Karpas-422 (cell line): ENCODE measurements around the gene HOXA10. TPM values are rescaled to one million over a fixed set of nuclear protein-coding genes. Genes with fewer than 3 reads are reported as not detected.

ENCODE experiments used
- DNase-seq: peaks from one replicate; pipeline ENCODE4 v3.0.0-alpha.2; 2015
- H2AFZ ChIP-seq: fragments of 200-600 bp; sonication (generic); 2 replicates; pipeline ENCODE4 v1.6.1; 2014; ENCODE audit warnings: antibody characterized with exemption, low read length, mixed read lengths
- H3K27ac ChIP-seq: fragments of 200-600 bp; sonication (generic); 2 replicates; pipeline ENCODE4 v1.5.1; 2014; ENCODE audit warnings: mild to moderate bottlenecking, low read length, moderate library complexity
- H3K27me3 ChIP-seq: fragments of 200-600 bp; sonication (generic); 2 replicates; pipeline ENCODE4 v1.6.1; 2014; ENCODE audit warnings: low read length, mixed read lengths
- H3K36me3 ChIP-seq: fragments of 200-600 bp; sonication (generic); 2 replicates; pipeline ENCODE4 v1.6.1; 2014; ENCODE audit warnings: low read length, mixed read lengths; ENCODE audit not compliant: insufficient read depth
- H3K4me1 ChIP-seq: fragments of 200-600 bp; sonication (generic); 2 replicates; pipeline ENCODE4 v1.6.1; 2014; ENCODE audit warnings: mild to moderate bottlenecking, low read length, mixed read lengths
- H3K4me2 ChIP-seq: fragments of 200-600 bp; sonication (generic); 2 replicates; pipeline ENCODE4 v1.6.1; 2014; ENCODE audit warnings: low read length, low read depth, mild to moderate bottlenecking; ENCODE audit not compliant: poor library complexity, severe bottlenecking
- H3K4me3 ChIP-seq: fragments of 200-600 bp; sonication (generic); 2 replicates; pipeline ENCODE4 v1.5.1; 2014; ENCODE audit warnings: mild to moderate bottlenecking, antibody characterized with exemption, low read length, mixed read lengths
- H3K79me2 ChIP-seq: fragments of 200-600 bp; sonication (generic); 2 replicates; pipeline ENCODE4 v1.6.1; 2014; ENCODE audit warnings: mild to moderate bottlenecking, low read length, mixed read lengths
- H3K9ac ChIP-seq: fragments of 200-600 bp; sonication (generic); 2 replicates; pipeline ENCODE4 v1.6.0; 2014; ENCODE audit warnings: low read length
- H3K9me2 ChIP-seq: fragments of 200-600 bp; sonication (generic), shearing (Covaris generic); replicated peaks from 2 replicates; pipeline ENCODE4 v1.6.0; 2014; ENCODE audit warnings: mild to moderate bottlenecking, low read length, moderate library complexity; ENCODE audit not compliant: insufficient read depth
- H3K9me3 ChIP-seq: fragments of 300-700, 200-600 bp; sonication (generic); 2 replicates; pipeline ENCODE4 v1.6.1; 2014; ENCODE audit warnings: low read length, mixed read lengths
- H4K20me1 ChIP-seq: fragments of 200-600 bp; sonication (generic); 2 replicates; pipeline ENCODE4 v1.6.1; 2014; ENCODE audit warnings: mild to moderate bottlenecking, antibody characterized with exemption, low read length, low read depth; ENCODE audit not compliant: insufficient read depth
- total RNA-seq: library from RNA; depleted of rRNA; stranded (reverse); fragments of >200 nt; shearing (Covaris generic); gene quantifications from 2 replicates; pipeline ENCODE4 v1.2.3, GENCODE V29; 2014; ENCODE audit warnings: low replicate concordance

HOXA10 gene
- total RNA-seq, 1 experiment from 2014 or later = not detected

GRCh38 chr7:27213433-27214238 is 39.5 kb upstream of the HOXA10 start:
- Histone ChIP-seq H3K79me2 (no peaks in the 10 kb centered on the region), H3K4me3 (no peak overlapping the region), H3K9me3 (no peaks in the 10 kb centered on the region), H2AFZ (no peak overlapping the region), H4K20me1 (no peaks in the 10 kb centered on the region), H3K4me1 (no peaks in the 10 kb centered on the region), H3K36me3 (no peaks in the 10 kb centered on the region), H3K27ac (no peak overlapping the region), H3K4me2 (no peak overlapping the region), H3K27me3 (no peaks in the 10 kb centered on the region), H3K9ac (no peak overlapping the region), H3K9me2 (no peaks in the 10 kb centered on the region)
- no peak for DNase-seq

- no peak for DNase-seq
- Histone ChIP-seq H3K27me3 (no peaks in the 10 kb centered on the region), H3K79me2 (no peaks in the 10 kb centered on the region), H3K9ac (no peak overlapping the region), H3K27ac (no peak overlapping the region), H3K9me2 (no peaks in the 10 kb centered on the region), H4K20me1 (no peaks in the 10 kb centered on the region), H3K4me3 (no peak overlapping the region), H3K36me3 (no peaks in the 10 kb centered on the region), H3K9me3 (no peaks in the 10 kb centered on the region), H3K4me1 (no peaks in the 10 kb centered on the region), H2AFZ (no peak overlapping the region), H3K4me2 (no peak overlapping the region)
These were observed 38.6 kb upstream of the HOXA10 start for GRCh38 chr7:27212497-27213432.

- Histone ChIP-seq H3K4me1 (no peaks in the 10 kb centered on the region), H3K79me2 (no peaks in the 10 kb centered on the region), H3K9me2 (no peaks in the 10 kb centered on the region), H4K20me1 (no peaks in the 10 kb centered on the region), H3K27ac (no peak overlapping the region), H3K4me3 (no peak overlapping the region), H3K4me2 (no peak overlapping the region), H3K36me3 (no peaks in the 10 kb centered on the region), H3K9me3 (no peaks in the 10 kb centered on the region), H3K9ac (no peak overlapping the region), H3K27me3 (no peaks in the 10 kb centered on the region), H2AFZ (no peak overlapping the region)
- no peak for DNase-seq
These were observed 37.7 kb upstream of the HOXA10 start for GRCh38 chr7:27211764-27212204.

- Histone ChIP-seq H2AFZ (no peak overlapping the region), H3K9ac (no peak overlapping the region), H3K27me3 (no peaks in the 10 kb centered on the region), H3K9me3 (no peaks in the 10 kb centered on the region), H3K27ac (no peak overlapping the region), H3K4me3 (no peak overlapping the region), H3K9me2 (no peaks in the 10 kb centered on the region), H3K79me2 (no peaks in the 10 kb centered on the region), H4K20me1 (no peaks in the 10 kb centered on the region), H3K4me1 (no peaks in the 10 kb centered on the region), H3K4me2 (no peak overlapping the region), H3K36me3 (no peaks in the 10 kb centered on the region)
- no peak for DNase-seq
These were observed 36.9 kb upstream of the HOXA10 start for GRCh38 chr7:27211084-27211446.

GRCh38 chr7:27210441-27211083 is 36.4 kb upstream of the HOXA10 start:
- DNase-seq = peak; percentile 76
- H4K20me1 ChIP-seq = no peaks in the 10 kb centered on the region

GRCh38 chr7:27209933-27210440 is 35.9 kb upstream of the HOXA10 start:
- H3K4me3 ChIP-seq = no peak overlapping the region
- no peak overlapping the region for H3K27ac ChIP-seq
- no peaks in the 10 kb centered on the region for H3K36me3 ChIP-seq
- H2AFZ ChIP-seq = no peak overlapping the region
- no peaks in the 10 kb centered on the region for H3K9me2 ChIP-seq
- no peaks in the 10 kb centered on the region for H3K79me2 ChIP-seq
- H3K4me1 ChIP-seq = no peaks in the 10 kb centered on the region
- no peaks in the 10 kb centered on the region for H4K20me1 ChIP-seq
- DNase-seq = no peak
- no peak overlapping the region for H3K9ac ChIP-seq
- H3K4me2 ChIP-seq = no peak overlapping the region
- H3K9me3 ChIP-seq = no peaks in the 10 kb centered on the region
- no peaks in the 10 kb centered on the region for H3K27me3 ChIP-seq

More at GRCh38 chr7:27210441-27211083, 36.4 kb upstream of the HOXA10 start:
- Histone ChIP-seq H3K4me3 (no peak overlapping the region), H3K4me2 (no peak overlapping the region), H3K27ac (no peak overlapping the region), H3K9me2 (no peaks in the 10 kb centered on the region), H3K27me3 (no peaks in the 10 kb centered on the region), H3K9me3 (no peaks in the 10 kb centered on the region), H2AFZ (no peak overlapping the region), H3K36me3 (no peaks in the 10 kb centered on the region), H3K9ac (no peak overlapping the region), H3K79me2 (no peaks in the 10 kb centered on the region), H3K4me1 (no peaks in the 10 kb centered on the region)

- DNase-seq = no peak
- no peak overlapping the region for H3K27ac ChIP-seq
- H3K9me3 ChIP-seq = no peaks in the 10 kb centered on the region
- no peaks in the 10 kb centered on the region for H3K9me2 ChIP-seq
- no peaks in the 10 kb centered on the region for H4K20me1 ChIP-seq
- no peak overlapping the region for H3K4me3 ChIP-seq
- H3K4me2 ChIP-seq = no peak overlapping the region
- H3K9ac ChIP-seq = no peak overlapping the region
- no peaks in the 10 kb centered on the region for H3K36me3 ChIP-seq
- no peak overlapping the region for H2AFZ ChIP-seq
- H3K27me3 ChIP-seq = no peaks in the 10 kb centered on the region
- no peaks in the 10 kb centered on the region for H3K4me1 ChIP-seq
- H3K79me2 ChIP-seq = no peaks in the 10 kb centered on the region
These were observed 34.9 kb upstream of the HOXA10 start for GRCh38 chr7:27208998-27209397.
